GM18519 (cell line): ENCODE results near the gene CLCN6.

Source experiments
- ATAC-seq: cut with Tn5 transposase; IDR thresholded peaks from one replicate; pipeline ENCODE4 v1.9.1; 2021; ENCODE audit warnings: mild to moderate bottlenecking, moderate library complexity; ENCODE audit not compliant: unreplicated experiment, low FRiP score

The CLCN6 gene

DNA sequence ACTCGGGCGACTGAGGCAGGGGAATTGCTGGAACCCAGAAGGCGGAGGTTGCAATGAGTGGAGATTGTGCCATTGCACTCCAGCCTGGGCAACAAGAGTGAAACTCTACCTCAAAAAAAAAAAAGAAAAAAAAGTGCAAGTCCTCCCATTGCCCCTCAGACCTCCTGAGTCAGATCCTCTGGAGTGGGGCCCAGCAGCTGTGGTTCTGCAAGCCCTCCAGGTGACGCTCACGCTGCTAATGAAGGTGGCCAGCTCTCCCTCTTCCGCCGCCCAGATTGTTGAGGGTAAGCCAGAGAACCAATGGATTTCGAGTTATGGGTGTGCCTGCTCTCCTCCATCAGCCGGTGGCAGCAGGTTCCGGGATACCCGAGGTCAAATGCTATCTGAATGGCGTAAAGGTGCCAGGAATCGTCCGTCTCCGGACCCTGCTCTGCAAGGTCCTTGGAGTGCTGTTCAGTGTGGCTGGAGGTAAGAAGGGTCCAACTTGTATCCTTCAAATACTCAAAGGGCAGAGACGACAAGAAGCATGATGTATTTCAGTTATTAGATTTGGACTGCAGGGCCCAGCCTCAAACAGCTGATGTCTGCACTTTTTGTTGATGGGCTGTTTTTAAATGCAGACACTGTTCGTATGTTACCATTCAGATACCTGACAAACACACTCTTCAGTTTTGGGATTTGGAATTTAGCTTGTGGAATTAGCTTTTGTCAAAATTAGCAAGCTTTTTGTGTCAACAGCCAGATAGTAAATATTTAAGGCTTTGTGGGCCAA is 17.6 kb downstream of the CLCN6 start:
- ATAC-seq, result no peak

DNA sequence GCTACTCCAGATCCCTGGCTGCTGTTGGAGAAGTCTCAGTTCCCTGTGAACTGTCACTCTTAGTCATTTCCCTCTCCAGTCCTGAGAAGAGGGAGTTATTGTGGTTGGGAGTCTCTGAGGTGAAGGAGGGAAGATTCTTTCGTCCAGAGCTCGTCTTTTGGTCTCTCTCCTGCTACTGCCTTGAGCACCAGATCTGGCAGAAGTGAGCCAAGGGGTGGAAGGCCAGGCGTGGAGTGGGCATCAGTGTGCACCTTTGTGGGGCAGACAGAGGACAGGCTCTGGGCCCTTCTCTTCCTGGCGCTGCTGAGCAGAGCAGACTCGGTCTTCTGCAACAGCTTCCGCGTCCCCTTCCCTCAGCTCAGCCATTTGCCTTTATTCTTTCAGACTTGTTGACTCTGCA is 19.1 kb downstream of the CLCN6 start:
- ATAC-seq, result no peak

DNA sequence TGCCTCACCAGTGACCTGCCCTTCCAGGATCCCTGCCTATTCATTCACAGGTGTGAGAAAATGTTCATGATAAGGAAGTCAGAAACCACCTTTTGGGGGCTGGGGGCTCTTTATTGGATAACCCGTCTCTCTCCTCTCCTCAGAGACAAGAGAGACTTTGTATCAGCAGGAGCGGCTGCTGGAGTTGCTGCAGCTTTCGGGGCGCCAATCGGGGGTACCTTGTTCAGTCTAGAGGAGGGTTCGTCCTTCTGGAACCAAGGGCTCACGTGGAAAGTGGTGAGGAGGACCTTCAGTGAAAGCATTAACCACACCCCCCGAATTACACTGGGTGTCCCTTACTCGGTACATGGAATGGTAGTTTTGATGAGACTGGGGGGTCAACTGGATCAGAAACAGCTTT is 21.0 kb downstream of the CLCN6 start:
- no peak for ATAC-seq

DNA sequence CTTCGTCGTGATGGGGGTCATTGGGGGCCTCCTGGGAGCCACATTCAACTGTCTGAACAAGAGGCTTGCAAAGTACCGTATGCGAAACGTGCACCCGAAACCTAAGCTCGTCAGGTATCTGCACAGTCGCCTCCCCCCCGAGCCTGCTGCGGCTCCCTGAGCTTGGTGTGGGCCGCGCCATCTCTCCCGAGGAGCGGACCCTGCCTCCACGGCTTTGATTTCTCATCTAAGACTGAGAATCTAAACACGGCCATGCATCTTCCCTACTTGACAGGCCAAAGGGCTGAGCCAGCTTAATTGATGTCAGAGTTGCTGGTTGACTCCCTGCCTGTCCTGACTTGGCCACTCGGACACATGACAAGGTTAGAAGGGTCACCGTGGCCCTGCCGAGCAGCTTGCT is 22.5 kb downstream of the CLCN6 start:
- ATAC-seq, result no peak

DNA sequence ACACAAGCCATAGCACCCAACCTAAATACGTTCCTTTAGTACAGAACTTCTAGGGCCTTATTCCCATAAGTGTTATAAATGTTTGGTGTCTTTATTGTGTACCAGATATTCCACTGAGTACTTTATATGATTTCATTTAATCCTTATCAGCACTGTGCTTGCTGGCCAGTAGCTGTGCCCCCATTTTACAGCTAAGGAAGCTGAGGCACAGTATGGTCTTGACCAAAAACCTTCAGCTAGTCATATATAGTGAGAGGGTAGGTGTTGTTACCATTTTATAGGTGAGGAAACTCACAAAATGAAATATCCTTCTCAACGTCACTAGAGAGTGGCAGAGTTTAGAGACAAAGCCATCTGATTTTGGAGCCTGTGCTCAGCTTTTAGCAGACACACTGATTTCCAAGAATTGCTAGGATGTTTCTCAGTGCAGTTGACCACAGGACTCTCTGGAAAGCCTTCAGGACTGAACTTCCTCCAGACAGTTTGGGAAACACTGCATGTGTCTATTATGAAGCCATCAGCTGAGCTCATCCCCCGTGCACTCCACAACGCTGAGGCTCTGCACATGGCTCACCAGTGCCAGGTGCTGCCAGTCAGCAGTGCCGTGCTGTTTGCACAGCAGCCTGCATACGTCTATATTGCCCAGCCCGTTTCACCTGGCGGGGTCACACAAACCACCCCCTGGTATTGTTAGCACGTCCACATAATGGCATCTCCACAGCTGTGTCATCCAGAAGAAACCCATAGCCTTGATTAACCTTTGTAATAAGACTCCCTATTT is 26.1 kb downstream of the CLCN6 start:
- ATAC-seq, result no peak

DNA sequence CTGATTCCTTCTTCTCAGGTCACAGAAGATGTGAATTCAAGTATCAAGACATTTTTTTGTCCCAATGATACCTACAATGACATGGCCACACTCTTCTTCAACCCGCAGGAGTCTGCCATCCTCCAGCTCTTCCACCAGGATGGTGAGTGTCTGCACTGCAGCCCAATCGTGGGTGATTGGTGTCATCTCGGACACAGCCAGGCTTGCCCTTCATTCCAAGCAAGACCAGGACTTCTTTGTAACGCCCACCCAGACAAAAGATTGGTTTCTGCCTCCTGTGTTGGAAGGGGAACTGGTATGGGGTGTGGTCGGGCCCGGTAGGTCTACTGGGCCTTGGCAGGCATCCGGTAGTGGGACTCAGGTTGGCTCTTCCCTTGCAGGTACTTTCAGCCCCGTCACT is 27.5 kb downstream of the CLCN6 start:
- ATAC-seq, result no peak

DNA sequence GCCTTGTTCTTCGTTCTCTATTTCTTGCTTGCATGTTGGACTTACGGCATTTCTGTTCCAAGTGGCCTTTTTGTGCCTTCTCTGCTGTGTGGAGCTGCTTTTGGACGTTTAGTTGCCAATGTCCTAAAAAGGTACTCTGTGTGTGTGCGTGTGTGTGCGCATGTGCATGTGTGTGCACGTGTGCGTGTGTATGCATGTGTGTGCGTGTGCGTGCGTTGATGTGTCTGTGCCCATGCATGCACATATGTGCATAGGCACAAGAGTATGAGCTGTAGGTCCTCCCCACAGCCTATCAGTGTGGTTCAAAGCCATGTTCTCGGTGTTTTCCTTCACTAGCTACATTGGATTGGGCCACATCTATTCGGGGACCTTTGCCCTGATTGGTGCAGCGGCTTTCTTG is 27.9 kb downstream of the CLCN6 start:
- no peak for ATAC-seq

DNA sequence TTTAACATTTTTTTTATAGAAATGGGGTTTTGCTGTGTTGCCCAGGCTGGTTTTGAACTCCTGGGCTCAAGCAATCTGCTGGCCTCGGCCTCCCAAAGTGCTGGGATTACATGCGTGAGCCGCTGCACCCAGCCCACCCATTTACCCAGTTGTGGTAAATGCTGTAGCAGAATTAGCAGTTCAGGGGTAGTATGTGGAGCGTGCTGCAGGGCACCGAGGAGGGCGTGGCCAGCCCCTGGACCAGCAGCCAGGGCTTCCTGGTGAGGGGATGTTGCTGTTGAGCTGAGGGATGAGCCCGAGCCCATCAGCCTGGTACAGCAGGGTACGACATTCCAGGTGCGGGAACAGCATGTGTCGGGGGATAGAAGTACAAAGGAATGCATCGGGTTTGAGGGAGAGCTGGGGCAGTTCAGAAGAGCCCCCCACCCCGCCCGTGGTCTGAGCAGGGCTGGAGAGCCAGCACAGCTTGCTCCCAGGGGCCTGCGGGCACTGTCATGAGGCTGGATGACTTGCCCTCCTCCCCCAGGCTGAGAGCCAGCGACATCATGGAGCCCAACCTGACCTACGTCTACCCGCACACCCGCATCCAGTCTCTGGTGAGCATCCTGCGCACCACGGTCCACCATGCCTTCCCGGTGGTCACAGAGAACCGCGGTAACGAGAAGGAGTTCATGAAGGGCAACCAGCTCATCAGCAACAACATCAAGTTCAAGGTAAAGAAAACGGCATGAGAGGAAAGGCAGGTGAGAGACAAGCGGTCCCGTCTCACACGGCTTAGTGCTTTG is 29.6 kb downstream of the CLCN6 start:
- ATAC-seq, result no peak

DNA sequence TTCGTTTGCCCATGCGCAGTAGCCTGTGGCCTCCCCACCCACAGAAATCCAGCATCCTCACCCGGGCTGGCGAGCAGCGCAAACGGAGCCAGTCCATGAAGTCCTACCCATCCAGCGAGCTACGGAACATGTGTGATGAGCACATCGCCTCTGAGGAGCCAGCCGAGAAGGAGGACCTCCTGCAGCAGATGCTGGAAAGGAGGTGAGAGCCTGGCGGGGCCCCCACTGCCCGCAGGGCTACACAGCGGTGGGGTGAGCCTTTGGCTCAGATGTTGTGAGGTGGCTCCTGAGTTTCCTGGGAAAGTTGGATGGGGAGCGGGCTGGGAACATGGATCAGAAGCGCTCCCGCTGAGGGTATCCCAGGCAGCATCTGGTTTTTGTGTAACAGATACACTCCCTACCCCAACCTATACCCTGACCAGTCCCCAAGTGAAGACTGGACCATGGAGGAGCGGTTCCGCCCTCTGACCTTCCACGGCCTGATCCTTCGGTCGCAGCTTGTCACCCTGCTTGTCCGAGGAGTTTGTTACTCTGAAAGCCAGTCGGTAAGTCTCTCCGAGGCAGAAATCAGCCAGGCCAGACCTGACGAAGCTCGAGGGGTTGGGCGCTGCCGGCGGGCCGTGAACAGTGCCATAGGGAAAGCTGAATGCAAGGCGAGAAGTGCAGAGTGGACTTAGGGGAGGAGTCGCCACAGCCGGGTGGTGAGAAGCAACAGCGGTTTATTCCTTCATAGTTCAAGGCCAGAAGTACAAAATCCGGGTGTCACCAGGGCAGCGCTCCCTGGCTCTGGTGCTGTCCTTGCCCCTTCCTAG is 31.2 kb downstream of the CLCN6 start:
- no peak for ATAC-seq

DNA sequence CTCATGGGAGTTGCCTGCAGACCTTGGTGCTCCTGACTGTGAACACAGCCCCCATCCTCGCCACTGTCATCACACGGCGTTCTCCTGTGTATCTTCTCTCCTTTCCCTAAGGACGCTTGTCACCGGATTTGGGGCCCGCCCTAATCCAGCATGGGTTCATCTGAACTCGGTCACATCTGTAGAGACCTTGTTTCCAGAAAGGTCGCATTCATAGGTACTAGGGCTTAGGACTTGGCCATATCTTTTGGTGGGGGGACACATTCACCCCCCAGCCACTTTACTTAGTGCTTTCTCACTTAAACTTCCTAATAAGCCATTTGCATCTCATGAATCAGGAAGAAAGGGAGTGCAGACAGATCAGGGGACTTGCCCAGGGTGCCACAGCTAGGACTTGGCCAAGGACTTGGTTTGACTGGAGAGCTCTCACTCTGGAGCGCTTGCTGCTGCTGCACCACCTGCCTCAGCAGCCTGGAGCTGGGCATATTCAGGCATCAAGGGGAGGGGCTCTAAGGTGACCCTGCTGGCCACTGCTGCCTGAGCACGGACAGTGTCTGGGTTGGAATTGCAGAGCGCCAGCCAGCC is 31.9 kb downstream of the CLCN6 start:
- ATAC-seq, result no peak

DNA sequence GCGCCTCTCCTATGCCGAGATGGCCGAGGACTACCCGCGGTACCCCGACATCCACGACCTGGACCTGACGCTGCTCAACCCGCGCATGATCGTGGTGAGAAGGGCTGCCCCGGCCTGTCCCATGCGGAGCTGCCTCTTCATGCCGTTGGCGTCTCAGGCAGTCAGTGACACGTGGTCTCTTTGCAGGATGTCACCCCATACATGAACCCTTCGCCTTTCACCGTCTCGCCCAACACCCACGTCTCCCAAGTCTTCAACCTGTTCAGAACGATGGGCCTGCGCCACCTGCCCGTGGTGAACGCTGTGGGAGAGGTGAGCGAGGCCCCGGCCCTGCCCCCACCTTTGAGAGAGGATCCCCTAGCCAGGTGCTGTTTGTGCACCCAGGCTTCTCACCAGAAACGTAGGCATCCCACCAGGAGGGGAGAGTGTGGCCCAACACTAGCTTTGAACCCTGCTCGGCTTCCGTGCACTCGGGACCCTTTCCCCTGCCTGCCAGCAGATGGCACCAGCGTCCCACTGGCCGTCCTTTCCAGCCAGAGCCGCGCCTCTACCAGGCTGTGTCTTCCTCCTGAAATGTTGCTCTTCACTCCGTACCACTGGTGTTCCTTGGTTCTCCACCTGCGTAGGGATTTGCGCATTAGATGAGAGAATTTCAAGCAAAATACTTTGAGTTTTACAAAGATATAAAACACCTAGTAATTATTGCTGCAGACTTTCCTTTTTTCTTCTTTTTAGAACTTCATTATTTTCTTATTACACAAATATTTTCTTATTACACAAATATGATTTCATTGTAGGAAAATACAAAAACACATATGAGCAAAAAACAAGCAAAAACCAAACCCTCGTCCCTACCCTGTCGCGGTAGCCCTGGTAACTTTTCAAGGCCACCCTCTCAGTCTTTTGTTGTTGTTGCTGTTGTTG is 32.6 kb downstream of the CLCN6 start:
- no peak for ATAC-seq

DNA sequence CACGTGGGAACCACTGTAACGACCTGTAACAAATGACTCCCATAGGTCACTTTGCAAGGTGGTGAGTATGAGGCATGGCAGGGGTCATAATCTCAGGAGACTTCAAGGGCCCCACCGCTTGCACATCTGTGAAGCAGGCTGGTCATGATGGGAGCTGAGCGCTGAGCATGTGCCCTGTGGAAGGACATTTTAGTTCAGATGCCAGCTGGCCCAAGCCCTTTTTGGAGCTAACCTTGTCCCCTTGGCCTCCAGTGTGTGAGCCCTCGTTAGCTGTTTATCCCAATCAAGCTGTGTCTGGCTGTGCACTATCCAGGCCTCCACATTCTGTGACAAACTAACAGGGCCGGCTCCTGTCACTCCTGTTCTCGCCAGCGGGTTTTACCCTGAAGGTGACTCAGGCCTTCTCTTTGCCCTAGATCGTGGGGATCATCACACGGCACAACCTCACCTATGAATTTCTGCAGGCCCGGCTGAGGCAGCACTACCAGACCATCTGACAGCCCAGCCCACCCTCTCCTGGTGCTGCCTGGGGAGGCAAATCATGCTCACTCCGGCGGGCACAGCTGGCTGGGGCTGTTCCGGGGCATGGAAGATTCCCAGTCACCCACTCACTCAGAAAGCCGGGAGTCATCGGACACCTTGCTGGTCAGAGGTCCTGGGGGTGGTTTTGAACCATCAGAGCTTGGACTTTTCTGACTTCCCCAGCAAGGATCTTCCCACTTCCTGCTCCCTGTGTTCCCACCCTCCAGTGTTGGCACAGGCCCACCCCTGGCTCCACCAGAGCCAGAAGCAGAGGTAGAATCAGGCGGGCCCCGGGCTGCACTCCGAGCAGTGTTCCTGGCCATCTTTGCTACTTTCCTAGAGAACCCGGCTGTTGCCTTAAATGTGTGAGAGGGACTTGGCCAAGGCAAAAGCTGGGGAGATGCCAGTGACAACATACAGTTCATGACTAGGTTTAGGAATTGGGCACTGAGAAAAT is 34.0 kb downstream of the CLCN6 start:
- no peak for ATAC-seq

DNA sequence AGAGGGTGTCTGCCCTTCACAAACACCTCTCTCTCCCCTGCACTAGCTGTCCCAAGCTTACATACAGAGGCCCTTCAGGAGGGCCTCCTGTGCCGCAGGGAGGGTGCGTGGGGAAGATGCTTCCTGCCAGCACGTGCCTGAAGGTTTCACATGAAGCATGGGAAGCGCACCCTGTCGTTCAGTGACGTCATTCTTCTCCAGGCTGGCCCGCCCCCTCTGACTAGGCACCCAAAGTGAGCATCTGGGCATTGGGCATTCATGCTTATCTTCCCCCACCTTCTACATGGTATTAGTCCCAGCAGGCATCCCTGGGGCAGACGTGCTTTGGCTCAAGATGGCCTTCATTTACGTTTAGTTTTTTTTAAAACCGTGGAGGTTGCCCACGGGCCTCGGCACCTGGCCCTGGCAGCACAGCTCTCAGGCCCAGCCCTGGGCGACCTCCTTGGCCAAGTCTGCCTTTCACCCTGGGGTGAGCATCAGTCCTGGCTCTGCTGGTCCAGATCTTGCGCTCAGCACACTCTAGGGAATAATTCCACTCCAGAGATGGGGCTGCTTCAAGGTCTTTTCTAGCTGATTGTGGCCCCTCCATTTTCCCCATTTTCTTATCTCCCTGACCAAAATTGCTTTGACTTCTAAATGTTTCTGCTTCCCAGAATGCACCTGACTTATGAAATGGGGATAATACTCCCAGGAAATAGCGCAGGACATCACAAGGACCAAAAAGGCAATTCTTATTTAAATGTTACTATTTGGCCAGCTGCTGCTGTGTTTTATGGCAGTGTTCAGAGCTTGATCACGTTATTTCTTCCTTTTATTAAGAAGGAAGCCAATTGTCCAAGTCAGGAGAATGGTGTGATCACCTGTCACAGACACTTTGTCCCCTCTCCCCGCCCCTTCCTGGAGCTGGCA is 35.5 kb downstream of the CLCN6 start:
- no peak for ATAC-seq

DNA sequence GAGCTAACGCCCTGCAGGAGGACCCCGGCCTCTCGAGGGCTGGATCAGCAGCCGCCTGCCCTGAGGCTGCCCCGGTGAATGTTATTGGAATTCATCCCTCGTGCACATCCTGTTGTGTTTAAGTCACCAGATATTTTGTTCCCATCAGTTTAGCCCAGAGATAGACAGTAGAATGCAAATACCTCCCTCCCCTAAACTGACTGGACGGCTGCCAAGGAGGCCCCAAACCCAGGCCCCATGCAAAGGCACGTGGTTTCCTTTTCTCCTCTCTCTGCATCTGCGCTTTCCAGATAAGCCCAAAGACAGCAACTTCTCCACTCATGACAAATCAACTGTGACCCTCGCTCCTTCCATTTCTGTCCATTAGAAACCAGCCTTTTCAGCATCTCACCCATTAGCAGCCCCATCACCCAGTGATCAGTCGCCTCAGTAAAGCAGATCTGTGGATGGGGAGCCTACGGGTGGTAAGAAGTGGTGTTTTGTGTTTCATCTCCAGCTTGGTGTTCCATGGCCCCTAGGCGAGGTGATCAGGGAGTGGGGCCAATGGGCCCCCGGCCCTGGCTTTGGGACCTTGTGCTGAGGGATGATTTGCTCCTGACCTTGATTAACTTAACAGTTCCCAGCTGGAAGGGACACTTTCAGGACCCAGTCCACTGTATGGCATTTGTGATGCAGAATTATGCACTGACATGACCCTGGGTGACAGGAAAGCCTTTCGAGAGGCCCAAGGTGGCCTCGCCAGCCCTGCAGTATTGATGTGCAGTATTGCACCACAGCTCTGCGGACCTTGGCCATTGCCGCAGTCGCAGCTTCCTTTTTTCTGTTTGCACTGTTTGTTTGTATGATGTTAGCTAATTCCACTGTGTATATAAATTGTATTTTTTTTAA is 36.4 kb downstream of the CLCN6 start:
- ATAC-seq, result no peak

DNA sequence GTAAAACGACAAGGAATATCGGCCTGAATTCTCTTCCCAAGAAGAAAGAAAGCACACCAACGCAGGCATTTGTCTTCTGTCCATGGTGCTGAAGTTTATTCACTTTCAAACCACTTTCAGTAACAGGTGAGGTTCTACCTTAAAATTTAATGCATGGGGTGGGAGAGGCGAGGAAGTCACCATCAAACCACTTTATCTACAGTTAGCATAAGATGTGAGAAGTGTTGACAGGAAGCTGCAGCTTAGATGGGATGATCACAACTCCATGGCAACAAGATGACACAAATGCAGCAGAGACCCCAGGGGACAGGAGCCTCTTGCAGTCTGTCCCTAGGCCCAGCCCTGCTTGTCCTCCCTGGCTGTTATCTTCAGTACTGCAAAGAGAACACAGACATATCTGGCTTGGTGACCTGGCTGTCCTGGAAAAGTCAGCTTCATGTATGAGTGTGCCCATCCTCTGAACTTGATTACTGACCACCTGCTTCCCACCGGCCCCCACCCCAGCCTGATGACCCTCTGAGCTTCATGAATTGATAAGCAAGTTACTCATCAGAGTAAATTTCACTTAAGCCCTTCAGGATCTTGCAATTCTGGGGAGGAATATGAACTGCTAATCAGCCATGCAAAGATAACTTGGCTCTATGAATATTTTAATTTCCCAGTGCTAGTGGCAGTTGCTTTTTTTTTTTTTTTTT is 39.8 kb downstream of the CLCN6 start:
- no peak for ATAC-seq
